ENCODE measurements around the gene NUP153.

DNA sequence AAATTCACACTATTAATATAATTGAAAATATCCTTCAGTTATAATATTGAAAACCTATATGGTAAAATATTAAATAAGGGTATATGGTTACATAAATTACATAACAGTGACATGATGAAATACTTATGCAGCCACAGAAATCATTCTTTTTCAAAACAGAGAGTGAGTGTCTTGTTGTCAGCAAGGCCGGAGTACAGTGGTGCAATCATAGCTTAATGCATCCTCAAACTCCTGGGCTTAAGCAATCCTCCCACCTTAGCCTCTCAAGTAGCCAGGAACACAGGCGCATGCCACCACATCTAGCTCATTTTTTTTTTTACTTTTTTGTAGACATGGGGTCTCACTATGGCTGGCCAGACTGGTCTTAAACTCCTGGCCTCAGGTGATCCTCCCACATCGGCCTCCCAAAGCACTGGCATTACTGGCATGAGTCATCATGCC, 66.2 kb downstream of the NUP153 start:
- TF ChIP-seq ZNF384 (IDR thresholded peaks at IDR 0.05): no peak
- no peak for TF ChIP-seq NFRKB (IDR thresholded peaks at IDR 0.05)

Measured in HEK293T (cell line).